ENCODE data around the gene LMO7.

LMO7 gene

GRCh38 chr13:75843074-75843473, 206.9 kb downstream of the LMO7 start:
- DNase-seq (ENCODE audit: low read depth in 2 of 2), result no peak

- DNase-seq (ENCODE audit: low read depth in 2 of 2), result no peak
Measured at GRCh38 chr13:75843991-75844390, 207.9 kb downstream of the LMO7 start.

- DNase-seq (ENCODE audit: low read depth in 2 of 2), result no peak
Measured at GRCh38 chr13:75847588-75847987, 211.5 kb downstream of the LMO7 start.

- no peak for DNase-seq (ENCODE audit: low read depth in 2 of 2)
Measured at GRCh38 chr13:75850916-75851315, 214.8 kb downstream of the LMO7 start.

GRCh38 chr13:75855216-75855615, 219.1 kb downstream of the LMO7 start:
- DNase-seq (ENCODE audit: low read depth in 2 of 2), result no peak

GRCh38 chr13:75855847-75856246, 219.7 kb downstream of the LMO7 start:
- no peak for DNase-seq (ENCODE audit: low read depth in 2 of 2)

- DNase-seq (ENCODE audit: low read depth in 2 of 2), result no peak
Measured at GRCh38 chr13:75857291-75857690, 221.2 kb downstream of the LMO7 start.

GRCh38 chr13:75860935-75861334, 224.8 kb downstream of the LMO7 start:
- no peak for DNase-seq (ENCODE audit: low read depth in 2 of 2)

- no peak for DNase-seq (ENCODE audit: low read depth in 2 of 2)
Measured at GRCh38 chr13:75861786-75862185, 225.7 kb downstream of the LMO7 start.

GRCh38 chr13:75864718-75865117, 228.6 kb downstream of the LMO7 start:
- DNase-seq (ENCODE audit: low read depth in 2 of 2), result no peak

- no peak for DNase-seq (ENCODE audit: low read depth in 2 of 2)
Measured at GRCh38 chr13:75867379-75868117, 231.4 kb downstream of the LMO7 start.

- DNase-seq (ENCODE audit: low read depth in 2 of 2), result no peak
Measured at GRCh38 chr13:75869981-75870380, 233.9 kb downstream of the LMO7 start.

- no peak for DNase-seq (ENCODE audit: low read depth in 2 of 2)
Measured at GRCh38 chr13:75870397-75870903, 234.3 kb downstream of the LMO7 start.

GRCh38 chr13:75871059-75871458, 234.9 kb downstream of the LMO7 start:
- no peak for DNase-seq (ENCODE audit: low read depth in 2 of 2)

- no peak for DNase-seq (ENCODE audit: low read depth in 2 of 2)
Measured at GRCh38 chr13:75872980-75873379, 236.8 kb downstream of the LMO7 start.

- DNase-seq (ENCODE audit: low read depth in 2 of 2), result no peak
Measured at GRCh38 chr13:75873494-75873893, 237.4 kb downstream of the LMO7 start.

GRCh38 chr13:75875450-75875849, 239.3 kb downstream of the LMO7 start:
- no peak for DNase-seq (ENCODE audit: low read depth in 2 of 2)

- no peak for DNase-seq (ENCODE audit: low read depth in 2 of 2)
Measured at GRCh38 chr13:75876142-75877050, 240.3 kb downstream of the LMO7 start.

GRCh38 chr13:75877071-75877470, 240.9 kb downstream of the LMO7 start:
- no peak for DNase-seq (ENCODE audit: low read depth in 2 of 2)

GRCh38 chr13:75879656-75880055, 243.5 kb downstream of the LMO7 start:
- DNase-seq (ENCODE audit: low read depth in 2 of 2), result no peak

- DNase-seq (ENCODE audit: low read depth in 2 of 2), result peak; percentile 56 to 63
Measured at GRCh38 chr13:75881109-75881775, 245.1 kb downstream of the LMO7 start.

- DNase-seq (ENCODE audit: low read depth in 2 of 2), result no peak
Measured at GRCh38 chr13:75882261-75882660, 246.1 kb downstream of the LMO7 start.
